ENCODE results near the gene UGT1A7. TPM values are rescaled to one million over a fixed set of nuclear protein-coding genes. Genes with fewer than 3 reads are reported as not detected.

The UGT1A7 gene
- total RNA-seq, 4 donors from 2014 or later, result 0.21 to 6.9 (median 1.6) TPM

DNA sequence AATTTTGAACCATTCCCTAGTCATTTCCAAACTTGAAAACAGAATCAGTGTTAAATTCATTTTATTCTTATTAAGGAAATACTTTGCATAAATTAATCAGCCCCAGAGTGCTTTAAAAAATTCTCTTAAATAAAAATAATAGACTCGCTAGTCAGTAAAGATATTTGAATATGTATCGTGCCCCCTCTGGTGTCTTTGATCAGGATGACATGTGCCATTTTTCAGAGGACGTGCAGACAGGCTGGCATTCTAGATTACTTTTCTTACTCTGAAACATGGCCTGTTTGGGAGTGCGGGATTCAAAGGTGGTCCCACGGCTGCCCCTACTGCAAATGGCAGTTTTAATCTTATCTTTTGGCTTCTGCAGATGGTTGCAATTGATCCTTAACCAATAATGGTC lies 90.9 kb downstream of the UGT1A7 start:
- no peak for DNase-seq (ENCODE audit: low spot score in 2 of 2)
- intact Hi-C loops (cut with DNase I; ENCODE audit: low total_unique reads), result no loop called here
- H3K4me3 ChIP-seq (ENCODE audit: low read depth, poor library complexity, severe bottlenecking), result no peak overlapping the region
- 66 to 69% methylated on average over 5 of the region's 5 CpGs for WGBS, 2 donors
- TF ChIP-seq, protein P1, sequence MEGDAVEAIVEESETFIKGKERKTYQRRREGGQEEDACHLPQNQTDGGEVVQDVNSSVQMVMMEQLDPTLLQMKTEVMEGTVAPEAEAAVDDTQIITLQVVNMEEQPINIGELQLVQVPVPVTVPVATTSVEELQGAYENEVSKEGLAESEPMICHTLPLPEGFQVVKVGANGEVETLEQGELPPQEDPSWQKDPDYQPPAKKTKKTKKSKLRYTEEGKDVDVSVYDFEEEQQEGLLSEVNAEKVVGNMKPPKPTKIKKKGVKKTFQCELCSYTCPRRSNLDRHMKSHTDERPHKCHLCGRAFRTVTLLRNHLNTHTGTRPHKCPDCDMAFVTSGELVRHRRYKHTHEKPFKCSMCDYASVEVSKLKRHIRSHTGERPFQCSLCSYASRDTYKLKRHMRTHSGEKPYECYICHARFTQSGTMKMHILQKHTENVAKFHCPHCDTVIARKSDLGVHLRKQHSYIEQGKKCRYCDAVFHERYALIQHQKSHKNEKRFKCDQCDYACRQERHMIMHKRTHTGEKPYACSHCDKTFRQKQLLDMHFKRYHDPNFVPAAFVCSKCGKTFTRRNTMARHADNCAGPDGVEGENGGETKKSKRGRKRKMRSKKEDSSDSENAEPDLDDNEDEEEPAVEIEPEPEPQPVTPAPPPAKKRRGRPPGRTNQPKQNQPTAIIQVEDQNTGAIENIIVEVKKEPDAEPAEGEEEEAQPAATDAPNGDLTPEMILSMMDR (IDR thresholded peaks at IDR 0.05), result no peak
- TF ChIP-seq POLR2A (IDR thresholded peaks at IDR 0.05), result no peak

DNA sequence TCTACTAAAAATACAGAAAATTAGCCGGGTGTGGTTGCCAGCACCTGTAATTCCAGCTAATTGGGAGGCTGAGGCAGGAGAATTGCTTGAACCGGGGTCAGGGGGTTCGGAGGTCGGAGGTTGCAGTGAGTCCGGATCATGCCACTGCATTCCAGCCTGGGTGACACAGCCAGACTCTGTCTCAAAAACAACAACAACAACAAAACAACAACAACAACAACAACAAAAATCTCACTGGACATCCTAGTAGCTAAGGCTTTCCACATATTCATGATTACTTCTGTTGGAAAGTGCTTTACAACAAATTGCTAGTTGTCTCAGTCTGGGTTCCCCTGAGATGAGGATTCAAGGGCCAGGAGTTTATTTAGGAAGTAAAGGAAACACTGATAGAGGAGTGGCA lies 92.2 kb downstream of the UGT1A7 start:
- 90 to 92% methylated on average over 5 of the region's 5 CpGs for WGBS, 2 donors
- TF ChIP-seq POLR2A (IDR thresholded peaks at IDR 0.05), result no peak
- TF ChIP-seq, protein P1 (IDR thresholded peaks at IDR 0.05), result no peak
- H3K4me3 ChIP-seq (ENCODE audit: low read depth, poor library complexity, severe bottlenecking), result no peak overlapping the region
- no peak for DNase-seq (ENCODE audit: low spot score in 2 of 2)
- intact Hi-C loops (cut with DNase I; ENCODE audit: low total_unique reads), result no loop called here

DNA sequence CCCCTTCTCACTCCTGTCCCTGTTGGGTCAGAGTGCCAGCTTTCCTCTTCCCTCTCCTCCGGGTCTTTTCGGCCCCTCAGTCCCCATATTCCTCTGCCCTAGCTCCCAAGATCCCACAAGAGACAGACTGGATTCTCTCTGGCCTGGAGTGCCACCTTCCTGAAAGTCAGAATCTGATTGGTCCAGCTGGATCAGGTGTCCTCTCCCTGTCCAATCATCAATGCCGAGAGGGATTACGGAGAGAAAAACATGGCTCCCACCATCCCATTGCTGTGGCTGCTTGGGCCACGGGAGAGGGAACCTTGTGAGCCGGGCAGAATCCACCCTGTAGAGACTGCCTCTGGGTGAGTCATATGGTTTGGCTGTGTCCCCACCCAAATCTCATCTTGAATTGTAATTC lies 93.7 kb downstream of the UGT1A7 start:
- H3K4me3 ChIP-seq (ENCODE audit: low read depth, poor library complexity, severe bottlenecking), result no peak overlapping the region
- no peak for DNase-seq (ENCODE audit: low spot score in 2 of 2)
- WGBS, 2 donors, result 87 to 93% methylated on average over 6 of the region's 6 CpGs
- intact Hi-C loops (cut with DNase I; ENCODE audit: low total_unique reads), result no loop called here
- no peak for TF ChIP-seq POLR2A (IDR thresholded peaks at IDR 0.05)
- TF ChIP-seq, protein P1 (IDR thresholded peaks at IDR 0.05), result no peak

DNA sequence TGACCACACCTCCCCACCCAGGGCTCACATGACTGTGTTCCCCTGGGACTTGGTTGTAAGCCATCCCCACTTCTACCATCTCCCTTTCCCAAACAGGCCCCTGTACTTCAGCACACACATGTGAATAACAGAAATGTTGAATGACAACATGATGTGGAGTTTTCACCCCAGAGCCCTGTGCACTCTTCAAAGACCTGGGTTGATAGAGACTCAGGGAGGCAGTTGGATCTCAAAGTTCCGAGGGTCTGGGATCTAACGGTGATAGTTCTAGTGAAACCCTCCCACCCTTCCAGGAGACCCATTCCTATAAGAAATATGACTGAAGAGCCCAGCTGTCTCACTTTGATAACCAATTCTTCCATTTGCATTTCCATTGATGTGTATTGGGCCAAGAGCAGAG lies 96.3 kb downstream of the UGT1A7 start, which contains the start of gene MROH2A:
MROH2A (plus strand) TSS at position 301 of the 400 bp plus-strand sequence. CDS start 1,029 bp downstream, outside the sequence.
- no peak for TF ChIP-seq POLR2A (IDR thresholded peaks at IDR 0.05)
- TF ChIP-seq, protein P1 (IDR thresholded peaks at IDR 0.05), result no peak
- no peak within 1 kb of the TSS for H3K4me3 ChIP-seq (ENCODE audit: low read depth, poor library complexity, severe bottlenecking)
- 88 to 95% methylated on average over 2 of the region's 2 CpGs for WGBS, 2 donors
- intact Hi-C loops (cut with DNase I; ENCODE audit: low total_unique reads), result no loop called here
- DNase-seq (ENCODE audit: low spot score in 2 of 2), result no peak

DNA sequence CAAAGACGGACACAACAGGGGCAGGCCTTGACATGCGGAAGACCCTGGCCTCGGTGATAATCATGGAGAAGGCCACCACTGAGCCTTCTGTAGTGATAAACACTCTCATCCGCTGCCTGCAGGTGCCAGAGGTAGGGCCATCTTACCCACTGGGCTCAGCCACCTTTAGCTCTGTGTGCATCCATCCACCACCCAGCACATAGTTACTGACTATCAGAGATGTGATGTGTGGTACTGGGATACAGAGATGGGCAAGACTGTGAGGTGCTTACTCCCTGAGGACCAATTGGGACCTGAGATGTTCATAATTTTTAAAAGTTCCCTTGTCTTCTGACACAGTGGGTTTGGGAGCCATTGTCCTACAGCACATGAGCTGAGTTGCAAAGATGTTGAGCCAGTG lies 98.0 kb downstream of the UGT1A7 start:
- intact Hi-C loops (cut with DNase I; ENCODE audit: low total_unique reads), result loop anchor here (10.0 kb wide), 1 partner anchor 1525 kb away; no protein-coding TSS in a partner anchor
- no peak overlapping the region for H3K4me3 ChIP-seq (ENCODE audit: low read depth, poor library complexity, severe bottlenecking)
- DNase-seq (ENCODE audit: low spot score in 2 of 2), result no peak
- TF ChIP-seq, protein P1 (IDR thresholded peaks at IDR 0.05), result no peak
- TF ChIP-seq POLR2A (IDR thresholded peaks at IDR 0.05), result no peak
- WGBS, 2 donors, result 84 to 89% methylated on average over 4 of the region's 4 CpGs

DNA sequence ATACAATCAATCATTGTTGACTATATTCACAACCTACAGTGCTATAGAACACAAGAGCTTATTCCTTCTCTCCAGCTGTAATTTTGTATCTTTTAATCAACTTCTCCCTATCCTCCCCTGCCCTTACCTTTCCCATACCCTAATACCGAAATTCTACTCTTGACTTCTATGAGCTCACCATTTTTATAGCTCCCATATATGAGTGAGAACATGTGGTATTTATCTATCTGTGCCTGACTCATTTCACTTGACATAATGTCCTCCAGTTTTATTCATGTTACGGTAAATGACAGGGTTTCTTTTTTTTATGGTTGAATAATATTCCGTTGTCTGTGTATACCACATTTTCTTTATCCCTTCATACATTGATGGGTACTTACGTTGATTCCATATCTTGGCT lies 99.1 kb downstream of the UGT1A7 start:
- no peak overlapping the region for H3K4me3 ChIP-seq (ENCODE audit: low read depth, poor library complexity, severe bottlenecking)
- intact Hi-C loops (cut with DNase I; ENCODE audit: low total_unique reads), result loop anchor here (10.0 kb wide), 1 partner anchor 1524 kb away; no protein-coding TSS in a partner anchor
- 83 to 85% methylated on average over 4 of the region's 4 CpGs for WGBS, 2 donors
- DNase-seq (ENCODE audit: low spot score in 2 of 2), result no peak
- TF ChIP-seq, protein P1 (IDR thresholded peaks at IDR 0.05), result no peak
- TF ChIP-seq POLR2A (IDR thresholded peaks at IDR 0.05), result no peak
